Ovary (tissue), 3 donors: ENCODE data around the gene RARRES2.

Source experiments
- POLR2A ChIP-seq: fragments of 450-650 bp; IDR thresholded peaks from one replicate; pipeline ENCODE4 v1.6.1; 2017; ENCODE audit warnings: antibody characterized with exemption, mild to moderate bottlenecking, moderate library complexity
- TF ChIP-seq, protein P1 (sequence below), 3 donors: fragments of 450-650 bp in 2 of 3; fragments of 200-600 bp in 1 of 3; IDR thresholded peaks; one replicate each; pipeline versions ENCODE4 v1.5.1 to v1.8.0; 2016 to 2022; ENCODE audit warnings: antibody characterized with exemption in 3 of 3, mild to moderate bottlenecking in 1 of 3
- donor health status: DM: no; HTN: no; CAD: no.

DNA sequence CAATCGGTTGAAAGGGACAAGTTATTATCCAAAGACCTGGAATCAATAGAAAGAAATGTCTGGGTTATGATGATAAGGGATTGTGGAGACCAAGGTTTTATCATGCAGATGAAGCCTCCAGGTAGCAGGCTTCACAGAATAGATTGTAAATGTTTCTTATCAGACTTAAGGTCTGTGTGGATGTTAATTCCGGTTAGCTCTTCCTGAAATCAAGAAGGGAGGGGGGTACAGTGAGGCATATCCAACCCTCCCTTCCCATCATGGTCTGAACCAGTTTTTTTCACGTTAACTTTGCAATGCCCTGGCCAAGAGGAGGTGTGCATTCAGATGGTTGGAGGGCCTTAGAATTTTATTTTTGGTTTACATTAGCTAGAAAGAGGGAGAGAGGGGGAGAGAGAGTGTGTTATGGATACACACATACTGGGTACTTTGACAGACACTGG lies 28.0 kb downstream of the RARRES2 start:
- TF ChIP-seq POLR2A = no peak
- TF ChIP-seq, protein P1, sequence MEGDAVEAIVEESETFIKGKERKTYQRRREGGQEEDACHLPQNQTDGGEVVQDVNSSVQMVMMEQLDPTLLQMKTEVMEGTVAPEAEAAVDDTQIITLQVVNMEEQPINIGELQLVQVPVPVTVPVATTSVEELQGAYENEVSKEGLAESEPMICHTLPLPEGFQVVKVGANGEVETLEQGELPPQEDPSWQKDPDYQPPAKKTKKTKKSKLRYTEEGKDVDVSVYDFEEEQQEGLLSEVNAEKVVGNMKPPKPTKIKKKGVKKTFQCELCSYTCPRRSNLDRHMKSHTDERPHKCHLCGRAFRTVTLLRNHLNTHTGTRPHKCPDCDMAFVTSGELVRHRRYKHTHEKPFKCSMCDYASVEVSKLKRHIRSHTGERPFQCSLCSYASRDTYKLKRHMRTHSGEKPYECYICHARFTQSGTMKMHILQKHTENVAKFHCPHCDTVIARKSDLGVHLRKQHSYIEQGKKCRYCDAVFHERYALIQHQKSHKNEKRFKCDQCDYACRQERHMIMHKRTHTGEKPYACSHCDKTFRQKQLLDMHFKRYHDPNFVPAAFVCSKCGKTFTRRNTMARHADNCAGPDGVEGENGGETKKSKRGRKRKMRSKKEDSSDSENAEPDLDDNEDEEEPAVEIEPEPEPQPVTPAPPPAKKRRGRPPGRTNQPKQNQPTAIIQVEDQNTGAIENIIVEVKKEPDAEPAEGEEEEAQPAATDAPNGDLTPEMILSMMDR (IDR thresholded peaks at IDR 0.05) = no peak
